SK-N-SH (cell line): Measurements from ENCODE around the gene GALNTL6.

ENCODE experiments used
- CTCF ChIP-seq: fragments of 200-600 bp; sonication (generic); IDR thresholded peaks from 2 replicates; pipeline ENCODE4 v1.6.1; 2017; ENCODE audit warnings: antibody characterized with exemption, mild to moderate bottlenecking, moderate library complexity
- SIN3A ChIP-seq: IDR thresholded peaks from 2 replicates; pipeline ENCODE4 v1.6.1; 2012; ENCODE audit warnings: low read depth, mild to moderate bottlenecking, low read length, moderate library complexity, borderline replicate concordance

DNA sequence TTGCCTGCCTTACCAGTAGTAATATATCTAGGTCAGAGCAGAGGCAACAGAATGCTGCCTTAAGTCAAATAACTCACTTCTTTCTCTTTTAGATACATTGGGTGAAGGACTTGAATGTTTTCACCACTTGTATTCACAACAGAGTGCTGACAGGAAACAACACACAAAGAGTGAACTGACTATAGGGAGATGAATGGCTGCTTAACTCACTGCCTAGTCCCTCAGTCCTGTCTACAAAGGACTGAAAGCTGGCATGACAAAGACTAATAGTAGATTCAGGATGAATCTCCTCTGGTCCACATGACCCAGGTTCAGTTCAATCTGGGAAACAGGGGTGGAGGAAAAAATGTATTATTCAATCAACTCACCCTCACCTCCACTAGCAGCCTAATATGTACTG is 134.2 kb downstream of the GALNTL6 start:
- TF ChIP-seq CTCF (no peak), SIN3A (no peak)
